Measurements from ENCODE around the gene CCNT1.
"Not testable (repeated sequence)": the region's sequence is repeated elsewhere in the genome, so short reads cannot be mapped to it uniquely, and the experiment has no call there.

CCNT1 gene

GRCh38 chr12:48680861-48681260 lies 35.6 kb downstream of the CCNT1 start:
- H3K9ac ChIP-seq (ENCODE audit: low read depth, low read length), result peak overlapping the region; percentile 92
- peaks cover 7% of the 10 kb centered on the region; the same call in 1 of the 2 replicates for H3K27me3 ChIP-seq (ENCODE audit: insufficient read depth, low read length)
- H3K36me3 ChIP-seq (ENCODE audit: insufficient read depth, low read length), result peaks cover 48% of the 10 kb centered on the region
- no peak overlapping the region for H3K27ac ChIP-seq (ENCODE audit: low read depth, low read length)
- peak overlapping the region; percentile 77 for H3K4me3 ChIP-seq (ENCODE audit: low read length)
- 88% methylated on average over 12 of the region's 13 CpGs for WGBS
- peaks cover 7% of the 10 kb centered on the region; the same call in 1 of the 2 replicates for H3K4me1 ChIP-seq (ENCODE audit: insufficient read depth, low read length)
- no peaks in the 10 kb centered on the region for H3K9me3 ChIP-seq (ENCODE audit: insufficient read depth, low read depth, low read length)

GRCh38 chr12:48678551-48679185 lies 37.8 kb downstream of the CCNT1 start:
- 95% methylated on average over 3 of the region's 3 CpGs for WGBS
- Histone ChIP-seq H3K36me3 (ENCODE audit: insufficient read depth, low read length) (peaks cover 67% of the 10 kb centered on the region), H3K27me3 (ENCODE audit: insufficient read depth, low read length) (peaks cover 7% of the 10 kb centered on the region; the same call in 1 of the 2 replicates), H3K9me3 (ENCODE audit: insufficient read depth, low read depth, low read length) (no peaks in the 10 kb centered on the region), H3K27ac (ENCODE audit: low read depth, low read length) (no peak overlapping the region), H3K4me1 (ENCODE audit: insufficient read depth, low read length) (peaks cover 7% of the 10 kb centered on the region; the same call in 1 of the 2 replicates), H3K9ac (ENCODE audit: low read depth, low read length) (no peak overlapping the region), H3K4me3 (ENCODE audit: low read length) (peak overlapping the region; percentile 21; the same call in 1 of the 2 replicates)

GRCh38 chr12:48671231-48671856 lies 45.2 kb downstream of the CCNT1 start:
- H3K9ac ChIP-seq (ENCODE audit: low read depth, low read length), result no peak overlapping the region
- H3K4me1 ChIP-seq (ENCODE audit: insufficient read depth, low read length), result no peaks in the 10 kb centered on the region
- H3K36me3 ChIP-seq (ENCODE audit: insufficient read depth, low read length), result peaks cover 96% of the 10 kb centered on the region
- H3K27me3 ChIP-seq (ENCODE audit: insufficient read depth, low read length), result no peaks in the 10 kb centered on the region
- H3K9me3 ChIP-seq (ENCODE audit: insufficient read depth, low read depth, low read length), result no peaks in the 10 kb centered on the region
- H3K4me3 ChIP-seq (ENCODE audit: low read length), result no peak overlapping the region
- H3K27ac ChIP-seq (ENCODE audit: low read depth, low read length), result no peak overlapping the region
- WGBS, result 97% methylated on average over 7 of the region's 8 CpGs

GRCh38 chr12:48668996-48669395 lies 47.5 kb downstream of the CCNT1 start:
- H3K9me3 ChIP-seq (ENCODE audit: insufficient read depth, low read depth, low read length), result no peaks in the 10 kb centered on the region
- no peak overlapping the region for H3K9ac ChIP-seq (ENCODE audit: low read depth, low read length)
- no peaks in the 10 kb centered on the region for H3K4me1 ChIP-seq (ENCODE audit: insufficient read depth, low read length)
- peaks cover 96% of the 10 kb centered on the region for H3K36me3 ChIP-seq (ENCODE audit: insufficient read depth, low read length)
- WGBS, result 98% methylated on average over 14 of the region's 14 CpGs
- H3K4me3 ChIP-seq (ENCODE audit: low read length), result no peak overlapping the region
- H3K27ac ChIP-seq (ENCODE audit: low read depth, low read length), result no peak overlapping the region
- H3K27me3 ChIP-seq (ENCODE audit: insufficient read depth, low read length), result no peaks in the 10 kb centered on the region

- Histone ChIP-seq H3K9me3 (ENCODE audit: insufficient read depth, low read depth, low read length) (no peaks in the 10 kb centered on the region), H3K4me3 (ENCODE audit: low read length) (no peak overlapping the region), H3K9ac (ENCODE audit: low read depth, low read length) (no peak overlapping the region), H3K27ac (ENCODE audit: low read depth, low read length) (no peak overlapping the region), H3K27me3 (ENCODE audit: insufficient read depth, low read length) (no peaks in the 10 kb centered on the region), H3K4me1 (ENCODE audit: insufficient read depth, low read length) (no peaks in the 10 kb centered on the region), H3K36me3 (ENCODE audit: insufficient read depth, low read length) (peaks cover 97% of the 10 kb centered on the region)
- 96% methylated on average over 2 of the region's 4 CpGs for WGBS
Observed at GRCh38 chr12:48659863-48660262, 56.6 kb downstream of the CCNT1 start.

- Histone ChIP-seq H3K36me3 (ENCODE audit: insufficient read depth, low read length) (peaks cover 80% of the 10 kb centered on the region), H3K9ac (ENCODE audit: low read depth, low read length) (no peak overlapping the region), H3K27ac (ENCODE audit: low read depth, low read length) (no peak overlapping the region), H3K4me3 (ENCODE audit: low read length) (no peak overlapping the region), H3K4me1 (ENCODE audit: insufficient read depth, low read length) (no peaks in the 10 kb centered on the region), H3K27me3 (ENCODE audit: insufficient read depth, low read length) (no peaks in the 10 kb centered on the region), H3K9me3 (ENCODE audit: insufficient read depth, low read depth, low read length) (no peaks in the 10 kb centered on the region)
- WGBS, result 80% methylated on average over 4 of the region's 4 CpGs
Observed at GRCh38 chr12:48651681-48652080, 64.8 kb downstream of the CCNT1 start.

GRCh38 chr12:48645354-48645753 lies 71.2 kb downstream of the CCNT1 start:
- H3K4me3 ChIP-seq (ENCODE audit: low read length); H3K4me1 ChIP-seq (ENCODE audit: insufficient read depth, low read length); H3K27me3 ChIP-seq (ENCODE audit: insufficient read depth, low read length); H3K27ac ChIP-seq (ENCODE audit: low read depth, low read length); H3K9ac ChIP-seq (ENCODE audit: low read depth, low read length): not testable (repeated sequence)
- Histone ChIP-seq H3K9me3 (ENCODE audit: insufficient read depth, low read depth, low read length) (peaks cover 24% of the 10 kb centered on the region), H3K36me3 (ENCODE audit: insufficient read depth, low read length) (peaks cover 45% of the 10 kb centered on the region)
- WGBS, result 100% methylated on average over 2 of the region's 8 CpGs

- Histone ChIP-seq H3K9me3 (ENCODE audit: insufficient read depth, low read depth, low read length) (peaks cover 25% of the 10 kb centered on the region), H3K36me3 (ENCODE audit: insufficient read depth, low read length) (peaks cover 36% of the 10 kb centered on the region), H3K27ac (ENCODE audit: low read depth, low read length) (no peak overlapping the region), H3K27me3 (ENCODE audit: insufficient read depth, low read length) (no peaks in the 10 kb centered on the region), H3K9ac (ENCODE audit: low read depth, low read length) (no peak overlapping the region), H3K4me1 (ENCODE audit: insufficient read depth, low read length) (no peaks in the 10 kb centered on the region), H3K4me3 (ENCODE audit: low read length) (no peak overlapping the region)
- WGBS, result 97% methylated on average over 2 of the region's 2 CpGs
Observed at GRCh38 chr12:48643011-48643410, 73.5 kb downstream of the CCNT1 start.

GRCh38 chr12:48641752-48642555 lies 74.6 kb downstream of the CCNT1 start:
- H3K27me3 ChIP-seq (ENCODE audit: insufficient read depth, low read length); H3K27ac ChIP-seq (ENCODE audit: low read depth, low read length); H3K9ac ChIP-seq (ENCODE audit: low read depth, low read length); H3K4me3 ChIP-seq (ENCODE audit: low read length); H3K4me1 ChIP-seq (ENCODE audit: insufficient read depth, low read length): not testable (repeated sequence)
- H3K36me3 ChIP-seq (ENCODE audit: insufficient read depth, low read length), result peaks cover 30% of the 10 kb centered on the region
- WGBS, result 95% methylated on average over 54 of the region's 54 CpGs
- peaks cover 25% of the 10 kb centered on the region for H3K9me3 ChIP-seq (ENCODE audit: insufficient read depth, low read depth, low read length)

- peaks cover 22% of the 10 kb centered on the region for H3K36me3 ChIP-seq (ENCODE audit: insufficient read depth, low read length)
- H3K27ac ChIP-seq (ENCODE audit: low read depth, low read length), result no peak overlapping the region
- peaks cover 25% of the 10 kb centered on the region for H3K9me3 ChIP-seq (ENCODE audit: insufficient read depth, low read depth, low read length)
- H3K27me3 ChIP-seq (ENCODE audit: insufficient read depth, low read length), result no peaks in the 10 kb centered on the region
- H3K4me3 ChIP-seq (ENCODE audit: low read length), result no peak overlapping the region
- WGBS, result 87% methylated on average over 3 of the region's 3 CpGs
- no peaks in the 10 kb centered on the region for H3K4me1 ChIP-seq (ENCODE audit: insufficient read depth, low read length)
- no peak overlapping the region for H3K9ac ChIP-seq (ENCODE audit: low read depth, low read length)
Observed at GRCh38 chr12:48640854-48641253, 75.7 kb downstream of the CCNT1 start.

GRCh38 chr12:48640428-48640827 lies 76.1 kb downstream of the CCNT1 start:
- Histone ChIP-seq H3K4me3 (ENCODE audit: low read length) (no peak overlapping the region), H3K27ac (ENCODE audit: low read depth, low read length) (no peak overlapping the region)

More at GRCh38 chr12:48640428-48640827, 76.1 kb downstream of the CCNT1 start:
- H3K27me3 ChIP-seq (ENCODE audit: insufficient read depth, low read length), result no peaks in the 10 kb centered on the region
- H3K9ac ChIP-seq (ENCODE audit: low read depth, low read length), result no peak overlapping the region
- H3K9me3 ChIP-seq (ENCODE audit: insufficient read depth, low read depth, low read length), result peaks cover 25% of the 10 kb centered on the region
- H3K4me1 ChIP-seq (ENCODE audit: insufficient read depth, low read length), result no peaks in the 10 kb centered on the region
- H3K36me3 ChIP-seq (ENCODE audit: insufficient read depth, low read length), result peaks cover 22% of the 10 kb centered on the region
